HG03432 (cell line): ENCODE measurements around the gene KRT14.
"Not testable (repeated sequence)": the region's sequence is repeated elsewhere in the genome, so short reads cannot be mapped to it uniquely, and the experiment has no call there.

ENCODE experiments used
- ATAC-seq: cut with Tn5 transposase; IDR thresholded peaks from one replicate; pipeline ENCODE4 v1.9.1; 2021; ENCODE audit warnings: mild to moderate bottlenecking, moderate library complexity; ENCODE audit not compliant: unreplicated experiment

KRT14 gene

GRCh38 chr17:41610061-41610517, 23.4 kb upstream of the KRT14 start:
- not testable (repeated sequence) for ATAC-seq

GRCh38 chr17:41606930-41607329, 20.2 kb upstream of the KRT14 start:
- ATAC-seq = not testable (repeated sequence)

- ATAC-seq = no peak
Observed at GRCh38 chr17:41602524-41602923, 15.8 kb upstream of the KRT14 start.

GRCh38 chr17:41600318-41600717, 13.6 kb upstream of the KRT14 start:
- no peak for ATAC-seq

GRCh38 chr17:41599680-41600079, 13.0 kb upstream of the KRT14 start:
- ATAC-seq = no peak

GRCh38 chr17:41595585-41595984, 8.9 kb upstream of the KRT14 start:
- ATAC-seq = no peak

- ATAC-seq = no peak
Observed at GRCh38 chr17:41594363-41594915, 7.7 kb upstream of the KRT14 start.

DNA sequence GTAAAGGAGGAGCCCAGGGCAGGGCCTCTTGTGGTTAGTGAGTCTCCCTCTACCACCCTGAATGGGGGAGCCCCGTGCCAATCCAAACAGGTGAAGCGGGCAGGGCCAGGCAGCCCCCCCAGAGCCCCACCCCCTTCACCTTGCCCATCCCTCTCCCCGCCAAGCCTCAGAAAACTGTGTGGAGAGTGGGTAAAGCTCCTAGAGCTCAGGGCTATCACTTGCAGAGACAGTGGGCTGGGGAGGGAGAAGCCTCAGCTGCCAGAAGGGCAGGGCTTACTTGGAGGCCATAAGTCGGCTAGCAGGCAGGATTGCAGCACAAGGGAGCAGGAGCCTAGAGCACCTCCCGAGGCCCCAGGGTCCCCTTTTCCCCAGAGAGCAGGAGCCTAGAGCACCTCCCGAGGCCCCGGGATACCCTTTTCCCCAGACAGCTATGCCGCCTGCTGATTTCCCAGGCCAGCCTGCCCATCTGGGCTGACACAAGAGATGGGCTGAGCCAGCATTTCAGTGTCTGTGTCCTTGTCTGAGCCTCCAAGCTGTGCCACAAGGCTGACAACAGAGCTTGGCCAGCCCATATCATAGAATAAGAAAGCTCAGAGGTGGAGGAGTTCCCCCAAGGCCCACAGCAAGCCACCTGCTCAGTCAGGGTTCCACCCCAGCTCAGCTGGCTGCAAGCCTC, 6.7 kb upstream of the KRT14 start:
- ATAC-seq = no peak

DNA sequence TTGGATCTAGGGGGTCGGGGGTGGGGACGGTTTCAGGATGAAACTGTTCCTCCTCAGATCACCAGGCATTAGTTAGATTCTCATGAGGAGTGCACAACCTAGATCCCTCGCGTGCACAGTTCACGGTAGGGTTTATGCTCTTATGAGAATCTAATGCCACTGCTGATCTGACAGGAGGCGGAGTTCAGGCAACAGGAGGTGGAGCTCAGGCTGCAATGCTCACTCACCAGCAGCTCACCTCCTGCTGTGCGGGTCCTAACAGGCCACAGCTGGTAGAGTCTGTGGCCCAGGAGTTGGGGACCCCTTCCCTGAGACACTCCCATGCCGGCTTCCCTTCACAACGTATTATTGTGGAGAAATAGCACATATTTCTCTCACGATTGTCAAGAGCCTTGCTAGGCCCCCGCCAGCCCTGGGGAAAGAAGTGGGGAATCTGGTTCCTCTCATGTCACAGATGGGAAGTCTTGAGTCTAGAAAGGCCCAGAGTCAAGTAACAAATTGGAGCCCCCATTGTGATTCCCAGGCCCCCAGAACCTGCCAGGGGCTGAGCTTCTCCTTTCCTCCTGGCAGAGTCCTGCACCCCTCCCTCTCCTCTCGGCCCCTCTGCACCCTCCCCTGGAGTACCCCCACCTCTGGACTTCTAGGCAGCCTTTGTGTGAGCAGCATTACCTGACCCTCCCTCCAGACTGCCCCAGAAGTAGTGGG, 6.1 kb upstream of the KRT14 start:
- ATAC-seq = no peak

DNA sequence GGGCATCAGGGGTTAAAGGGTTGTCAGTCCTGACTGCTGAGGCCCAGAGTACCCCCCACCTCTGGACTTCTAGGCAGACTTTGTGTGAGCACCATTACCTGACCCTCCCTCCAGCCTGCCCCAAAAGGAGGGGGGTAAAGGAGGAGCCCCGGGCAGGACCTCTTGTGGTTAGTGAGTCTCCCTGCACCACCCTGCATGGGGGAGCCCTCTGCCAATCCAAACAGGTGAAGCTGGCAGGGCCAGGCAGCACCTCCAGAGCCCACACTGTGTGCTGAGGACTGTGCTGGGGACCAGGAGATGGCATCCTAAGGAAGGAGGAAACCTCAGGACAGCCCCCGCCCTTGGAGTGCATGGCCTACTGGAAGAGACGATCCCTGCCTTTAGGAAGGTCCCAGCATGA, 2.6 kb upstream of the KRT14 start:
- no peak for ATAC-seq

DNA sequence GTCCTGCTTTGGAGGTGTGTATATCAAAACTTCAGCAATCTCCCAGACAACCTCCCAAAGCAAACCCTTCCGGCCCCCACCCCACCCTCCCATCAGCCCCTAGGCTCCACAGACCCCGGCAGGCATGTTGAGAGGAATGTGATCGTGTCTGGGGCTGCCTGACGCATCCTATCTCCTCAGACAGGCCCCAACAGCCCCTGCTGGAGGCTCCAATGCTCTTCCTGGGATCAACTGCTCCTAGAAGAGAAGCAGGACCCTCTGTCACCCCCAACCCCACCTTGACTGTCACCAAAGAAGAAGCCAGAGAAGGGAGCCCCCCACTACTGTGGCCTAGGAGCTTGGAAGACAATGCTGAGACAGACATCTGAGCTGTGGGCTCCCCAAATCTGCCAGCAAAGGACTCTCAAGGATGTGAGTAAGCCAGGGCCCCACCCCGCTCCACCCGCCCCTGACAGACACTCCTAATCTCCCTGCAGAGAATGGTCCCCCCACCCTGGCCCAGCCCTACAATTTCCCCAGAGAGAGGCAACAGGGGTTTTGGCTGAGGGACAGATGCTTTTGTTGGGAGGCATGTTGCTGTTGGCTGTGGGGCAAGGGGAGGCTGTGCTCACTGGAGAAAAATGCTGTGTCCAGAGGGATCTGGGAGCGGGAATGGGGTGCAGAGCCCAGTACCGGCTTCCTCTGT, 1.6 kb upstream of the KRT14 start:
- no peak for ATAC-seq

DNA sequence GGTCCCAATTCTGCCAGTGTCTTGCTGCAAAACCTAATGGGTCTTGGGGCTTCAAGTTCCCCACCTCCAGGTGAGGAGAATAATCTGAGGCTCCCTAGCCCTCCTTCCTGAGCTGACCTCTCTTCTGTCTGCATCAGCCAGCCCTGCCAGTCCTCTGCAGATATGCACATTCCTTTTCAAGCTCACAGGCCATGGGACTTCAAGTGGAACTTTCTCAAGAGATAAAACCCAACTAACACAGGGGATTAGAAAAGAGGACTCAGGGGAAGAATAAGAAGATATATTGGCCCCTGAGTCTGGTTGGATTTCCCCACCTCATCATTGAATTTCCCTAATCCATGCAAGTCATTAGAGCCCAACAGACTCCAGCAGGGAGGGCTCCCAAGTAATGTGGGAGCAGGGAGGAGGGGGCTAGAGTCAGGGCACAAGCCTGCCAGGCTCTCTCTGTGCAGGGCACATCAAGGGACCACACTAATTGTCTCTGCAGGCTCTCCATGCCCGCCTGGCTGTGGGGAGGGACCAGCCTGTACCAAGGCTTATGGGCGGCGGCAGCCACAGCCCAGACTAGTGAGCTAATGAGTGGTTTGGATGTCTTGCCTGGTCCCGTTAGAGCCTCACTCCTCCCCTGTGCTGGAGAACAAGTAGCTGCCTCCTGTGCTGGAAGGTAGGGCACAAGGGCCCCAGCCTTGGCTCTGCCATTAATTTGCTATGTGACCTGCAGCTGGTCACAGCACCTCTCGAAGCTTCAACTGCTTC, 1.2 kb downstream of the KRT14 start:
- ATAC-seq = no peak

- ATAC-seq = not testable (repeated sequence)
Observed at GRCh38 chr17:41584331-41584927, 2.3 kb downstream of the KRT14 start.

DNA sequence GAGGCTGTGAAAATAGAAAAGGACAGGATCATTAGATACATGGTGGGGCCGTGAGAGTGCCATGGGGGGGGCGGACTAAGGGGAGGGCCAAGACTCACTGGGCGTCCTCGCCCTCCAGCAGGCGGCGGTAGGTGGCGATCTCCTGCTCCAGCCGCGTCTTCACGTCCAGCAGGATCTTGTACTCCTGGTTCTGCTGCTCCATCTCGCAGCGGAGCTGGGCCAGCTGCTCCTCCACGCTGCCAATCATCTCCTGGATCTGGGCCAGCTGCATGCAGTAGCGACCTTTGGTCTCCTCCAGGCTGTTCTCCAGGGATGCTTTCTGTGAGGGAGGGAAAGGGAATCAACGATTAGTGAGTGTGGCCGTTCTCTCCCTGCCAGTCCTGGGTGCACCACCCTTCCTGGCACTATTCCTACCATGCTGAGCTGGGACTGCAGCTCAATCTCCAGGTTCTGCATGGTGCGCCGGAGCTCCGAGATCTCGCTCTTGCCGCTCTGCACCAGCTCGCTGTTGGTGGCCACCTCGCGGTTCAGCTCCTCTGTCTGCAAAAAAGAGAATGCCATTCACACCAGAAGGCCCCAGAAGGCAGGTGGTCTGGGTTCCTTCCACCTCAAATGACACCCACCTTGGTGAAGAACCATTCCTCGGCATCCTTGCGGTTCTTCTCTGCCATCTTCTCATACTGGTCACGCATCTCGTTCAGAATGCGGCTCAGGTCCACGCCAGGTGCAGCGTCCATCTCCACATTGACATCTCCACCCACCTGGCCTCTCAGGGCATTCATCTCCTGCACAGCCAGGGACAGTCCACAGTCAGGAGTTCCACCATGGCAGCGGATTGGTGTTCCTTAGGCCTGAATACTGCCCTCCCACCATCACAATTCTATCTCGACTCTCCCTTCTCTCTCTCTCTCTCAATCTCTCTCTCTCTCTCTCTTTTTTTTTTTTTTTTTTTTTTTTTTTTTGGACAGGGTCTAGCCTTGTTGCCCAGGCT, 3.3 kb downstream of the KRT14 start:
- no peak for ATAC-seq

DNA sequence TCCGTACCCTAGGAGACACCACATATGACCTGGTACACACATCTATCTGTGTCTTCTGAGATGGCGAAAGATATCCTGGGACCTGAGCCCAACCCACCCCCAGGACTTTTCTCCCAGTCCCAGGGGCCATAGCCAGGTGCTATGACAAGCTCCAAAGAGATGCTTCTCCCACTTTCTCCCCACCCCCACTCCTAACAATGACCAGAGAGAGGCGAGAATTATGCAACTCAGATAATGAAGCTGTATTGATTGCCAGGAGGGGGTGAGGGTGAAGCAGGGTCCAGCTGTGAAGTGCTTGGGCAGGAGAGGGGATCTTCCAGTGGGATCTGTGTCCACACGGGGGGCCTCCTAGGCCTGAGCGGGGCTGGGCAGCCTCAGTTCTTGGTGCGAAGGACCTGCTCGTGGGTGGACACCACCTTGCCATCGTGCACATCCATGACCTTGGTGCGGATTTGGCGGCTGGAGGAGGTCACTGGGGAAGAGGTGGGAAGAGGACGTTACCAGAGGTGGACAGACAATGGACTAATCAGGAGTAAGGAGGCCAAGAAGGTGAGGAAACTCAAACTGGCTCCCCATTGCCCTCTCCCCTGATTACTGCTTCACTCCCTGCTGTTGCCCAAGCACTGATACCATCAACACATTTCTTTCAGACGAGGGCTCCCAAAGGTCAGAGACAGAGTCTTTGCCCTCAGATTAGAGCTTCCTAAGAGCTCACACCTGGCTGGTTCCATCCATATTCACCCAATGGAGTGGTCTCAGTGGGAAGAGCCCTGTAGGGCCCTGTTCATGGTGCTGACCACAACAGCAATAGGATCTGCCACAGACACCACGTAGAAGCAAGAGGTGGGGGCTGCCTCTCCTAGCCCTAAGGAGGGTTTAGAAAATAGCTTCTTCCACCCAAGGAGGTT, 4.4 kb downstream of the KRT14 start:
- ATAC-seq = not testable (repeated sequence)

DNA sequence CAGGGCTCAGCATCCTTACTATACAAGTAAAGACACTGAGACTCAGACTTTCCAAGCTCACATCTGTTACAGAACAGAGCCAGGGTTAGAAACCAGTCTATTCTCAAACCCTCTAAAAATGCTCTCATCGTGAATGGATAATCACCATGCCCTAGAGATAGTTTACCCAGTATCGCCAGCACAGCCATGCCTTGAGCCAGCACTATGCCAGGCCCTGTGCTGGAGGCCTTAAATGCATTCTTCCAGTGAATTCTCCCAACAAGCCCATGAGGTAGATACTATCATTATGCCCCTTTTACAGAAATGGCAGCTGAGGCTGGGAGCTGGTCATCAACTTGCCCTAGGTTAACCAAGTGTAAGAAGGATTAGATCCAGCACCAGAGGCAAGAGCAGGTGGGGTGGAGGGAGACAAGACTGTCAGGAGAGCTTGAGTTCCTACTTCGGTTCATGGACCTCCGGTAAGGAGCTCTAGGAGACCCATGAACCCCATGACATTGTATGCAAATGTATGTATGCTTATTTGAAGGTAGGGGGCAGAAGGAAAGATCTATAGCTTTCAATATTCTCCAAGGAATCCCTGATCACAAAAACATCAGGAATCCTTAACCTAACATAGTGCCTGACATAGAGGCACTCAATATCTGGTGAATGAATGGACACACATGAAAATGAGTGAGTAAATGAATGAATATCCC, 5.2 kb downstream of the KRT14 start:
- ATAC-seq = no peak

GRCh38 chr17:41580687-41581365, 5.9 kb downstream of the KRT14 start:
- ATAC-seq = no peak
